Endodermal cell (in vitro differentiated cells): Measurements from ENCODE around the gene TRAPPC3L. TPM values are rescaled to one million over a fixed set of nuclear protein-coding genes. Genes with fewer than 3 reads are reported as not detected.

Experiments
- DNase-seq: peaks from one replicate; pipeline ENCODE4 v3.0.0-alpha.2; 2017
- H3K27ac ChIP-seq: 2 replicates; pipeline ENCODE4 v1.5.1; 2013; ENCODE audit warnings: mild to moderate bottlenecking, low read depth, low read length, moderate library complexity
- H3K27me3 ChIP-seq: 2 replicates; pipeline ENCODE4 v1.6.1; 2013; ENCODE audit warnings: mild to moderate bottlenecking, low read length, moderate library complexity; ENCODE audit not compliant: insufficient read depth, control insufficient read depth, poor library complexity, severe bottlenecking
- H3K36me3 ChIP-seq: 2 replicates; pipeline ENCODE4 v1.7.0; 2013; ENCODE audit warnings: mild to moderate bottlenecking, low read length, moderate library complexity; ENCODE audit not compliant: control insufficient read depth, insufficient read depth
- H3K4me1 ChIP-seq: one replicate; pipeline ENCODE4 v1.7.0; 2013; ENCODE audit warnings: low read length; ENCODE audit not compliant: control insufficient read depth, insufficient read depth
- H3K4me3 ChIP-seq: 2 replicates; pipeline ENCODE4 v1.5.1; 2013; ENCODE audit warnings: mild to moderate bottlenecking, low read length, moderate library complexity
- H3K9ac ChIP-seq: 2 replicates; pipeline ENCODE4 v1.6.1; 2013; ENCODE audit warnings: mild to moderate bottlenecking, low read length, moderate library complexity; ENCODE audit not compliant: poor library complexity, severe bottlenecking; ENCODE audit errors: extremely low read depth
- H3K9me3 ChIP-seq: 2 replicates; pipeline ENCODE4 v1.6.1; 2013; ENCODE audit warnings: mild to moderate bottlenecking, low read length, moderate library complexity; ENCODE audit not compliant: control insufficient read depth
- H3K27ac Mint-ChIP-seq: 2 replicates; pipeline ENCODE4 v1.8.0; 2020; ENCODE audit warnings: mixed read lengths
- H3K27me3 Mint-ChIP-seq: 2 replicates; pipeline ENCODE4 v1.8.0; 2021; ENCODE audit warnings: mild to moderate bottlenecking, mixed read lengths; ENCODE audit not compliant: insufficient read depth
- H3K36me3 Mint-ChIP-seq: 2 replicates; pipeline ENCODE4 v1.8.0; 2020; ENCODE audit warnings: low read depth, mixed read lengths
- H3K4me1 Mint-ChIP-seq: 2 replicates; pipeline ENCODE4 v1.8.0; 2020; ENCODE audit warnings: mixed read lengths
- H3K4me3 Mint-ChIP-seq: 2 replicates; pipeline ENCODE4 v1.8.0; 2020; ENCODE audit warnings: mild to moderate bottlenecking, moderate library complexity, mixed read lengths
- H3K9me3 Mint-ChIP-seq: 2 replicates; pipeline ENCODE4 v1.8.0; 2020; ENCODE audit warnings: mild to moderate bottlenecking, mixed read lengths
- WGBS, 2 experiments: methylation state at CpG; one replicate each; pipeline versions ENCODE4 v1.1.5 to v1.1.7; 2013; ENCODE audit warnings: missing lambda C conversion rate in 2 of 2, mixed read lengths in 1 of 2; ENCODE audit not compliant: insufficient coverage in 1 of 2, insufficient read length in 1 of 2; 5-methylcytosine and 5-hydroxymethylcytosine counted together
- long read RNA-seq, 4 experiments: library from polyadenylated mRNA in 2 of 4; library from RNA in 1 of 4; library from capped mRNA in 1 of 4; stranded (forward) in 3 of 4; unstranded in 1 of 4; transcript quantifications; one replicate each; pipeline ENCODE4 v2.0.0, GENCODE V29; 2020 to 2021; ENCODE audit warnings: inconsistent platforms in 1 of 4
- polyA plus RNA-seq, 2 experiments: library from polyadenylated mRNA; stranded (reverse); fragments of 50-300 nt; gene quantifications; one replicate each; pipeline ENCODE4 v1.2.3, GENCODE V29; 2013
- total RNA-seq, 2 donors: library from RNA; stranded (reverse); fragmentation: NEBNext Ultra II Directional in 1 of 2; extraction: Animal tissue kit (Norgen Biotek cat#: 25700) in 1 of 2; gene quantifications; 2 replicates in 1 of 2; 3 replicates in 1 of 2; pipeline ENCODE4 v1.2.1, GENCODE V29; 2021
- TF ChIP-seq, protein P1 (sequence below): fragments of 200-600 bp; sonication (generic); conservative IDR thresholded peaks from 2 replicates; pipeline ENCODE4 v1.5.0; 2021; ENCODE audit warnings: antibody characterized with exemption, mild to moderate bottlenecking

The TRAPPC3L gene
- not detected for total RNA-seq
- polyA plus RNA-seq (2013, experiment 1 of 2), result not detected
- polyA plus RNA-seq (2013, experiment 2 of 2), result not detected
- long read RNA-seq, experiment 1, result 0 reads
- long read RNA-seq, experiment 2, result 0 reads
- long read RNA-seq, experiment 3, result 0 reads
- long read RNA-seq, experiment 4, result 0 reads

DNA sequence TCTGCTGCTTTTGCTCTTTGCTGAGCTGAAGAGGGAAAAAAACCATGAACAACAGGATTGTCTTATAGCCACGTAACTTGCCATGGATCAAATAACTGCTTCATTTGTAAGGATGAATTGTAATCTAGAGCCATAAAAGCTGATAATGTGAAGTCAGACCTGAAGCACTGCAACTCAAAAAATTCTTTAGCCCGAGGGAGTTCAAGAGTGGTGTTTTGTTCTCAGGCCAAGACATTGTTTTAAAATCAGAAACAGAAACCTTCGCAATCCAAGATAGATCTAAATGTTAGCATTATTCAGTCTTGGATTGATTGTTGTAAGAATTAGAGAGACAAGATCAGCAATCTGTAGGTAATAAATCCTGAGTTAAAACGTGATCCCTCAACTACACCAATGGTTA, at the start of gene TRAPPC3L:
TSS of gene TRAPPC3L (minus strand) at position 34 of the 400 bp plus-strand sequence. CDS start 170 bp downstream, outside the sequence.
- WGBS, 2 experiments, result 93 to 100% methylated on average over 3 of the region's 4 CpGs
- Histone ChIP-seq H3K9ac (no peak within 1 kb of the TSS), H3K4me3 (no peak within 1 kb of the TSS), H3K36me3 (no peaks in the 10 kb centered on the region), H3K4me1 (no peaks in the 10 kb centered on the region), H3K27me3 (peaks cover 9% of the 10 kb centered on the region), H3K27ac (no peak within 1 kb of the TSS), H3K9me3 (no peaks in the 10 kb centered on the region)
- no peaks in the 10 kb centered on the region for H3K4me1 Mint-ChIP-seq
- no peak for DNase-seq
- H3K27me3 Mint-ChIP-seq, result no peaks in the 10 kb centered on the region
- no peak within 1 kb of the TSS for H3K4me3 Mint-ChIP-seq
- no peaks in the 10 kb centered on the region for H3K9me3 Mint-ChIP-seq
- H3K27ac Mint-ChIP-seq, result no peak within 1 kb of the TSS
- no peaks in the 10 kb centered on the region for H3K36me3 Mint-ChIP-seq
- TF ChIP-seq, protein P1, sequence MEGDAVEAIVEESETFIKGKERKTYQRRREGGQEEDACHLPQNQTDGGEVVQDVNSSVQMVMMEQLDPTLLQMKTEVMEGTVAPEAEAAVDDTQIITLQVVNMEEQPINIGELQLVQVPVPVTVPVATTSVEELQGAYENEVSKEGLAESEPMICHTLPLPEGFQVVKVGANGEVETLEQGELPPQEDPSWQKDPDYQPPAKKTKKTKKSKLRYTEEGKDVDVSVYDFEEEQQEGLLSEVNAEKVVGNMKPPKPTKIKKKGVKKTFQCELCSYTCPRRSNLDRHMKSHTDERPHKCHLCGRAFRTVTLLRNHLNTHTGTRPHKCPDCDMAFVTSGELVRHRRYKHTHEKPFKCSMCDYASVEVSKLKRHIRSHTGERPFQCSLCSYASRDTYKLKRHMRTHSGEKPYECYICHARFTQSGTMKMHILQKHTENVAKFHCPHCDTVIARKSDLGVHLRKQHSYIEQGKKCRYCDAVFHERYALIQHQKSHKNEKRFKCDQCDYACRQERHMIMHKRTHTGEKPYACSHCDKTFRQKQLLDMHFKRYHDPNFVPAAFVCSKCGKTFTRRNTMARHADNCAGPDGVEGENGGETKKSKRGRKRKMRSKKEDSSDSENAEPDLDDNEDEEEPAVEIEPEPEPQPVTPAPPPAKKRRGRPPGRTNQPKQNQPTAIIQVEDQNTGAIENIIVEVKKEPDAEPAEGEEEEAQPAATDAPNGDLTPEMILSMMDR, result no peak

DNA sequence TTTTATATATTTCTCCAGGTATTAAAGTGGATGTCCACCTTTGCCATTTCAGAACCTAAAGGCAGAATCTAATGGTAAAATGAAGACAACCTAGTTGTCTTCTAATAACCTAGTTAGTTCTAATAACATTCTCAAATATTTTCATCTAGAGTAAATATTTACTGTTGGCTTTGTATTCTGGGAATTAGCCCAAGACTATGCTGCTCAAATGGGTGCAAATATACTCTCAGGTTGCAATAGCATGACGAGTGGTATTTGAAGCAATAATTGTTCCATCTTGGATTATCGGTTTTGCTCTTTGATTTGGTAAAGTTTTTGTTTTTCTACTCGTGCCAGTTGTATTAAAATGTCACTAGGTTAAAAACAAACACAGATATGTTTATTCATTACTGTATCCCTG, 49.8 kb upstream of the TRAPPC3L start:
- Histone ChIP-seq H3K4me3 (no peak overlapping the region), H3K36me3 (peaks cover 45% of the 10 kb centered on the region), H3K9ac (no peak overlapping the region), H3K27me3 (no peaks in the 10 kb centered on the region), H3K27ac (no peak overlapping the region), H3K4me1 (no peaks in the 10 kb centered on the region), H3K9me3 (no peaks in the 10 kb centered on the region)
- WGBS, 2 experiments, result 96% methylated on average over 3 of the region's 3 CpGs; no CpG with 5 or more reads in 1 of the 2 experiments
- no peaks in the 10 kb centered on the region for H3K9me3 Mint-ChIP-seq
- no peaks in the 10 kb centered on the region for H3K4me1 Mint-ChIP-seq
- H3K4me3 Mint-ChIP-seq, result no peak overlapping the region
- DNase-seq, result no peak
- H3K36me3 Mint-ChIP-seq, result peaks cover 40% of the 10 kb centered on the region
- H3K27ac Mint-ChIP-seq, result no peak overlapping the region
- no peaks in the 10 kb centered on the region for H3K27me3 Mint-ChIP-seq
- TF ChIP-seq, protein P1, result no peak

DNA sequence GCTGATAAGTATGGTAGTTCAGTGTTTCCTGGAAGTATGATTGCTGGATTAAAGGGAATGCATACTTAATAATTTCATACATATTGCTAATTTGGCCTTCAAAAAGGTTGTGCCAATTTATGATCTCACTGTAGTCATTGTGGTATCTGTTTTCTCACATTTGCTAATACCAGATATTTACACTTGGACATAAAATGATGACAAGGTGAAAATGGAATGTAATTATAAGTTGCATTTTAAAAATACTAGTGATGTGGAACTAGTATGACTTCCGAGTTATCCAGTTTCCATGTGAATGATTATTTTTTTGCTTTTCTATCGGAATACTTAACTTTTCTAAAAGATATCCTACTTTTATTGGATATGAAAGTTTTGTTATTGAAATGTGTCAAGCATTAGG, 41.3 kb upstream of the TRAPPC3L start:
- H3K9ac ChIP-seq, result no peak overlapping the region
- H3K4me3 Mint-ChIP-seq, result no peak overlapping the region
- TF ChIP-seq, protein P1, result no peak
- no peaks in the 10 kb centered on the region for H3K4me1 ChIP-seq
- no peak overlapping the region for H3K4me3 ChIP-seq
- H3K36me3 Mint-ChIP-seq, result peaks cover 43% of the 10 kb centered on the region
- no peaks in the 10 kb centered on the region for H3K4me1 Mint-ChIP-seq
- no peak for DNase-seq
- no peak overlapping the region for H3K27ac ChIP-seq
- no peaks in the 10 kb centered on the region for H3K27me3 Mint-ChIP-seq
- 88 to 90% methylated on average over 1 of the region's 2 CpGs for WGBS, 2 experiments
- H3K9me3 ChIP-seq, result no peaks in the 10 kb centered on the region
- H3K9me3 Mint-ChIP-seq, result no peaks in the 10 kb centered on the region
- peaks cover 75% of the 10 kb centered on the region for H3K36me3 ChIP-seq
- no peaks in the 10 kb centered on the region for H3K27me3 ChIP-seq
- no peak overlapping the region for H3K27ac Mint-ChIP-seq
